ENCODE results near the gene NSUN5.
"Not testable (repeated sequence)": the region's sequence is repeated elsewhere in the genome, so short reads cannot be mapped to it uniquely, and the experiment has no call there.

Gene NSUN5

GRCh38 chr7:73345538-73345937 lies 36.9 kb upstream of the NSUN5 start:
- no peak overlapping the region for H2AFZ ChIP-seq (ENCODE audit: low read length, unreplicated experiment)
- no peak overlapping the region for H3K27ac ChIP-seq (ENCODE audit: low read depth, low read length)
- H3K27me3 ChIP-seq (ENCODE audit: insufficient read depth, low read length), result peaks cover 6% of the 10 kb centered on the region; the same call in 1 of the 2 replicates
- no peak overlapping the region for H3K4me3 ChIP-seq (ENCODE audit: low read depth, low read length)
- H3K79me2 ChIP-seq (ENCODE audit: control insufficient read depth, insufficient read depth, low read length, unreplicated experiment), result no peaks in the 10 kb centered on the region
- no peaks in the 10 kb centered on the region for H3K36me3 ChIP-seq (ENCODE audit: insufficient read depth, low read length)
- peaks cover 9% of the 10 kb centered on the region for H3K4me1 ChIP-seq (ENCODE audit: control insufficient read depth, insufficient read depth, low read length, unreplicated experiment)

- Histone ChIP-seq H3K27me3 (ENCODE audit: insufficient read depth, low read length) (peaks cover 6% of the 10 kb centered on the region; the same call in 1 of the 2 replicates), H3K79me2 (ENCODE audit: control insufficient read depth, insufficient read depth, low read length, unreplicated experiment) (no peaks in the 10 kb centered on the region), H2AFZ (ENCODE audit: low read length, unreplicated experiment) (no peak overlapping the region), H3K4me3 (ENCODE audit: low read depth, low read length) (no peak overlapping the region), H3K27ac (ENCODE audit: low read depth, low read length) (no peak overlapping the region), H3K36me3 (ENCODE audit: insufficient read depth, low read length) (no peaks in the 10 kb centered on the region), H3K4me1 (ENCODE audit: control insufficient read depth, insufficient read depth, low read length, unreplicated experiment) (peaks cover 9% of the 10 kb centered on the region)
These were observed 35.2 kb upstream of the NSUN5 start for GRCh38 chr7:73343671-73344380.

- Histone ChIP-seq H3K4me3 (ENCODE audit: low read depth, low read length) (peak overlapping the region; percentile 65), H3K27ac (ENCODE audit: low read depth, low read length) (no peak overlapping the region), H3K36me3 (ENCODE audit: insufficient read depth, low read length) (no peaks in the 10 kb centered on the region), H3K4me1 (ENCODE audit: control insufficient read depth, insufficient read depth, low read length, unreplicated experiment) (peaks cover 9% of the 10 kb centered on the region), H2AFZ (ENCODE audit: low read length, unreplicated experiment) (peak overlapping the region; percentile 62), H3K27me3 (ENCODE audit: insufficient read depth, low read length) (no peaks in the 10 kb centered on the region), H3K79me2 (ENCODE audit: control insufficient read depth, insufficient read depth, low read length, unreplicated experiment) (no peaks in the 10 kb centered on the region)
These were observed 34.0 kb upstream of the NSUN5 start for GRCh38 chr7:73342645-73343044.

- peaks cover 9% of the 10 kb centered on the region for H3K4me1 ChIP-seq (ENCODE audit: control insufficient read depth, insufficient read depth, low read length, unreplicated experiment)
These were observed 33.3 kb upstream of the NSUN5 start for GRCh38 chr7:73341877-73342276.

GRCh38 chr7:73340514-73340913 lies 31.9 kb upstream of the NSUN5 start:
- peaks cover 7% of the 10 kb centered on the region; the same call in 1 of the 2 replicates for H3K27me3 ChIP-seq (ENCODE audit: insufficient read depth, low read length)
- H3K4me1 ChIP-seq (ENCODE audit: control insufficient read depth, insufficient read depth, low read length, unreplicated experiment), result peaks cover 9% of the 10 kb centered on the region
- no peak overlapping the region for H3K4me3 ChIP-seq (ENCODE audit: low read depth, low read length)

More at GRCh38 chr7:73341877-73342276, 33.3 kb upstream of the NSUN5 start:
- H3K27me3 ChIP-seq (ENCODE audit: insufficient read depth, low read length), result no peaks in the 10 kb centered on the region
- H3K27ac ChIP-seq (ENCODE audit: low read depth, low read length), result no peak overlapping the region
- H3K36me3 ChIP-seq (ENCODE audit: insufficient read depth, low read length), result no peaks in the 10 kb centered on the region
- no peaks in the 10 kb centered on the region for H3K79me2 ChIP-seq (ENCODE audit: control insufficient read depth, insufficient read depth, low read length, unreplicated experiment)
- H2AFZ ChIP-seq (ENCODE audit: low read length, unreplicated experiment), result peak overlapping the region; percentile 62
- no peak overlapping the region for H3K4me3 ChIP-seq (ENCODE audit: low read depth, low read length)

GRCh38 chr7:73338321-73338720 lies 29.7 kb upstream of the NSUN5 start:
- H3K79me2 ChIP-seq (ENCODE audit: control insufficient read depth, insufficient read depth, low read length, unreplicated experiment), result no peaks in the 10 kb centered on the region
- peaks cover 17% of the 10 kb centered on the region; the same call in 1 of the 2 replicates for H3K27me3 ChIP-seq (ENCODE audit: insufficient read depth, low read length)
- H3K36me3 ChIP-seq (ENCODE audit: insufficient read depth, low read length), result no peaks in the 10 kb centered on the region
- H3K27ac ChIP-seq (ENCODE audit: low read depth, low read length), result no peak overlapping the region
- peaks cover 9% of the 10 kb centered on the region for H3K4me1 ChIP-seq (ENCODE audit: control insufficient read depth, insufficient read depth, low read length, unreplicated experiment)
- H3K4me3 ChIP-seq (ENCODE audit: low read depth, low read length), result no peak overlapping the region
- H2AFZ ChIP-seq (ENCODE audit: low read length, unreplicated experiment), result no peak overlapping the region

More at GRCh38 chr7:73340514-73340913, 31.9 kb upstream of the NSUN5 start:
- H3K36me3 ChIP-seq (ENCODE audit: insufficient read depth, low read length), result no peaks in the 10 kb centered on the region
- no peak overlapping the region for H3K27ac ChIP-seq (ENCODE audit: low read depth, low read length)
- H2AFZ ChIP-seq (ENCODE audit: low read length, unreplicated experiment), result no peak overlapping the region
- no peaks in the 10 kb centered on the region for H3K79me2 ChIP-seq (ENCODE audit: control insufficient read depth, insufficient read depth, low read length, unreplicated experiment)

GRCh38 chr7:73332447-73332846 lies 23.8 kb upstream of the NSUN5 start:
- Histone ChIP-seq H3K27ac (ENCODE audit: low read depth, low read length) (no peak overlapping the region), H3K79me2 (ENCODE audit: control insufficient read depth, insufficient read depth, low read length, unreplicated experiment) (no peaks in the 10 kb centered on the region), H3K27me3 (ENCODE audit: insufficient read depth, low read length) (peaks cover 19% of the 10 kb centered on the region; the same call in 1 of the 2 replicates), H3K36me3 (ENCODE audit: insufficient read depth, low read length) (no peaks in the 10 kb centered on the region), H3K4me3 (ENCODE audit: low read depth, low read length) (no peak overlapping the region), H2AFZ (ENCODE audit: low read length, unreplicated experiment) (no peak overlapping the region), H3K4me1 (ENCODE audit: control insufficient read depth, insufficient read depth, low read length, unreplicated experiment) (no peaks in the 10 kb centered on the region)

- Histone ChIP-seq H3K79me2 (ENCODE audit: control insufficient read depth, insufficient read depth, low read length, unreplicated experiment) (no peaks in the 10 kb centered on the region), H3K36me3 (ENCODE audit: insufficient read depth, low read length) (no peaks in the 10 kb centered on the region), H3K4me1 (ENCODE audit: control insufficient read depth, insufficient read depth, low read length, unreplicated experiment) (no peaks in the 10 kb centered on the region), H3K27me3 (ENCODE audit: insufficient read depth, low read length) (peaks cover 14% of the 10 kb centered on the region; the same call in 1 of the 2 replicates), H3K27ac (ENCODE audit: low read depth, low read length) (no peak overlapping the region), H3K4me3 (ENCODE audit: low read depth, low read length) (no peak overlapping the region), H2AFZ (ENCODE audit: low read length, unreplicated experiment) (peak overlapping the region; percentile 3)
These were observed 22.1 kb upstream of the NSUN5 start for GRCh38 chr7:73330772-73331171.

GRCh38 chr7:73329861-73330581 lies 21.4 kb upstream of the NSUN5 start:
- Histone ChIP-seq H3K27me3 (ENCODE audit: insufficient read depth, low read length) (peaks cover 7% of the 10 kb centered on the region; the same call in 1 of the 2 replicates), H2AFZ (ENCODE audit: low read length, unreplicated experiment) (peak overlapping the region; percentile 3), H3K27ac (ENCODE audit: low read depth, low read length) (no peak overlapping the region), H3K4me1 (ENCODE audit: control insufficient read depth, insufficient read depth, low read length, unreplicated experiment) (no peaks in the 10 kb centered on the region), H3K79me2 (ENCODE audit: control insufficient read depth, insufficient read depth, low read length, unreplicated experiment) (no peaks in the 10 kb centered on the region), H3K36me3 (ENCODE audit: insufficient read depth, low read length) (no peaks in the 10 kb centered on the region), H3K4me3 (ENCODE audit: low read depth, low read length) (no peak overlapping the region)

GRCh38 chr7:73328696-73329095 lies 20.1 kb upstream of the NSUN5 start:
- no peaks in the 10 kb centered on the region for H3K79me2 ChIP-seq (ENCODE audit: control insufficient read depth, insufficient read depth, low read length, unreplicated experiment)
- no peaks in the 10 kb centered on the region for H3K4me1 ChIP-seq (ENCODE audit: control insufficient read depth, insufficient read depth, low read length, unreplicated experiment)
- no peak overlapping the region for H2AFZ ChIP-seq (ENCODE audit: low read length, unreplicated experiment)
- H3K27ac ChIP-seq (ENCODE audit: low read depth, low read length), result no peak overlapping the region
- H3K4me3 ChIP-seq (ENCODE audit: low read depth, low read length), result no peak overlapping the region
- H3K36me3 ChIP-seq (ENCODE audit: insufficient read depth, low read length), result no peaks in the 10 kb centered on the region
- 0 out of 2 replicates have a peak, but pooled peaks cover 5% of the 10 kb centered on the region for H3K27me3 ChIP-seq (ENCODE audit: insufficient read depth, low read length)

GRCh38 chr7:73327922-73328321 lies 19.3 kb upstream of the NSUN5 start, which contains the start of the genes FKBP6 and TRIM50:
Gene FKBP6, plus strand, starts transcription at chr7:73328161. Its CDS starts 268 bp downstream, at chr7:73328429.
Gene TRIM50, minus strand, starts transcription at chr7:73328082. Its CDS starts 3,295 bp downstream, at chr7:73324787.
- H3K4me1 ChIP-seq (ENCODE audit: control insufficient read depth, insufficient read depth, low read length, unreplicated experiment); H3K27ac ChIP-seq (ENCODE audit: low read depth, low read length): not testable (repeated sequence)

More at GRCh38 chr7:73327922-73328321, 19.3 kb upstream of the NSUN5 start, which contains the start of the genes FKBP6 and TRIM50:
- not testable (repeated sequence) for H3K79me2 ChIP-seq (ENCODE audit: control insufficient read depth, insufficient read depth, low read length, unreplicated experiment); H2AFZ ChIP-seq (ENCODE audit: low read length, unreplicated experiment); H3K4me3 ChIP-seq (ENCODE audit: low read depth, low read length); H3K36me3 ChIP-seq (ENCODE audit: insufficient read depth, low read length); H3K27me3 ChIP-seq (ENCODE audit: insufficient read depth, low read length)

Data from ACC112 (cell line).